ENCODE measurements around the gene CARMIL3.

Gene CARMIL3

DNA sequence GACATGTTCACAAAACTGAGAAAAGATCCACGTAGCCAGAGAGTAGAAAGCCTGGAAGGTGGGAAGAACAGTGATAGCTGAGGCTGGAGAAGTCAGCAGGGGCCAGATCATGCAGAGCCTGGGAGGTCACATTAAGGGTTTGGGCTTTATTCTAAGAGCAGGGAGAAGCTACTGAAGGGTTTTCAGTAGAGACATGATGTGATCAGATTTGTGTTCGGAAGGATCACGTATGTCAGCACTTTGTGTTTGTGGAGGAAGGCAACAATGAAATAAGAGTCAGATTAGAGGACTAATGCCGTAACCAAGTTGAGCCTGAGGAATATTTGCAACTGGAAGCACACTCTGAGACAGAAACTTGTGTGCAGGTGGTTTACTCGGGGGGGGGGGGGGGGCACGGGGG is 38.1 kb downstream of the CARMIL3 start:
- no peak for TF ChIP-seq ZFX (IDR thresholded peaks at IDR 0.05)
- H3K27ac ChIP-seq: no peak overlapping the region

DNA sequence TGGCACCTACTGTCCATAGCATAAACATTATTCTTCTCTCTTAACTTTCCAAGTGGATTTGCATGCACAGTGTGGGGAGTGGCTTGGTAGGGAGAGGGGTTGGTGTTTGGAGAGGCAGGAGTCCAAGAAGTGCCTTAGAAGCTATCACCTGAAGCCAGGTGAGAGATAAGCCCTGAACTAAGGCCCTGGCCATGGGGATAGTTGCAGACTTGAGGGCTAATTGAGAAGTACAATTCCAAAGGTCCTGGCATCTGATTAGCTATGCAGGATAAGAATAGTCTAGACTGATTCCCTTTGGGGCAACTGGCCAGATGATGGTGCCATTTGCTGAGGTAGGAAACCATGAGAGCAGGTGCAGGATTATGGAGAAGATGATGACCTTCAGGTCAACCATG is 40.3 kb downstream of the CARMIL3 start:
- no peak for TF ChIP-seq ZFX (IDR thresholded peaks at IDR 0.05)
- TF ChIP-seq, protein P1, sequence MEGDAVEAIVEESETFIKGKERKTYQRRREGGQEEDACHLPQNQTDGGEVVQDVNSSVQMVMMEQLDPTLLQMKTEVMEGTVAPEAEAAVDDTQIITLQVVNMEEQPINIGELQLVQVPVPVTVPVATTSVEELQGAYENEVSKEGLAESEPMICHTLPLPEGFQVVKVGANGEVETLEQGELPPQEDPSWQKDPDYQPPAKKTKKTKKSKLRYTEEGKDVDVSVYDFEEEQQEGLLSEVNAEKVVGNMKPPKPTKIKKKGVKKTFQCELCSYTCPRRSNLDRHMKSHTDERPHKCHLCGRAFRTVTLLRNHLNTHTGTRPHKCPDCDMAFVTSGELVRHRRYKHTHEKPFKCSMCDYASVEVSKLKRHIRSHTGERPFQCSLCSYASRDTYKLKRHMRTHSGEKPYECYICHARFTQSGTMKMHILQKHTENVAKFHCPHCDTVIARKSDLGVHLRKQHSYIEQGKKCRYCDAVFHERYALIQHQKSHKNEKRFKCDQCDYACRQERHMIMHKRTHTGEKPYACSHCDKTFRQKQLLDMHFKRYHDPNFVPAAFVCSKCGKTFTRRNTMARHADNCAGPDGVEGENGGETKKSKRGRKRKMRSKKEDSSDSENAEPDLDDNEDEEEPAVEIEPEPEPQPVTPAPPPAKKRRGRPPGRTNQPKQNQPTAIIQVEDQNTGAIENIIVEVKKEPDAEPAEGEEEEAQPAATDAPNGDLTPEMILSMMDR (conservative IDR thresholded peaks at IDR 0.05): no peak

GRCh38 chr14:24092505-24093206 is 40.8 kb downstream of the CARMIL3 start:
- peak overlapping the region; percentile 98 for H3K27ac ChIP-seq
- no peak for TF ChIP-seq ZFX (IDR thresholded peaks at IDR 0.05)
- TF ChIP-seq, protein P1 (conservative IDR thresholded peaks at IDR 0.05): no peak

More for the DNA sequence above, 40.3 kb downstream of the CARMIL3 start:
- peak overlapping the region; percentile 98 for H3K27ac ChIP-seq

GRCh38 chr14:24093207-24093900 is 41.5 kb downstream of the CARMIL3 start:
- TF ChIP-seq ZFX (IDR thresholded peaks at IDR 0.05): no peak
- TF ChIP-seq, protein P1 (conservative IDR thresholded peaks at IDR 0.05): no peak
- peak overlapping the region; percentile 98 for H3K27ac ChIP-seq

DNA sequence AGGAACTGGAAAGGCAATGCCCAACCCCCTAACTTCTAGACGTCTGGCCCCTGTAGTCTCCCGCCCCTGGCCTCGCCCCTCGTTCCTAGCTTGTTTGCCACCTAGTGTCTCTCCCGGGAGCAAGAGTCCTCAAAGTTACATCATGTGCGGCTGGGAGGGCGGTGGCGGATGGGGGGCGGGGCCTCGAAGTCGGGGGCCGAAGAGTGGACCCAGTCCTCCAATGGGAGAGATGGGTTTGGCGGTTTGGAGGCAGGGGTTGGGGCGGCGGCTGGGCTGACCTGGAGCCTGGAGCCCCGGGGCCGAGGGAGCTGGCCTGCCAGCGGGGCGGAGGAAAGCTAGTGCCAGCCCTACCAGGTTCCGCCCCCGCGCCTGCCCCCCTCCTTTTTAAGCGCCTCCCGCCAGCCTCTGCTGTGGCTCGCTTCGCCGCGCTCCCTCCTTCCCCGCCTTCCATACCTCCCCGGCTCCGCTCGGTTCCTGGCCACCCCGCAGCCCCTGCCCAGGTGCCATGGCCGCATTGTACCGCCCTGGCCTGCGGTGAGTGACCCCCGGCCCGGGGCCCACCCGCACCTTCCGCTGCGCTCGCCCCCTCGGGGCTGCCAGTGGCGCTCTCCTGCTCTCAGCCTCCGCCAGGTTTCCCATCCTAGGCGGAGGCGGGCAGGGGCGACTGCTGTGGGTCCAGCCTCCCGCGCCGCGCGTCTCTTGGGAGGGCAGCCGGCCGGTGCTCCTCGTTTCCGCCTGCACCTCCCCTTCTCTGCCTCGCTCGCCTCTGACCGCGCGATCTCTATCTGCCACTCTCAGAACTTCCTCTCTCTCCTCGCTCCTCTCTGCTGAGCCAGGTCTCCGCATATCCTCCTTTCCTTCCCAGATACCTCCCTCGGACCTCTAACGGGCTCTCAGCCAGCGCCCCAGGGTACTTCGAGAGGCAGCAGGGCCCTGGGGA is 42.4 kb downstream of the CARMIL3 start, which contains the start of gene PCK2:
Gene PCK2, plus strand, starts transcription at position 411 of the 940 bp plus-strand sequence. Its CDS starts 95 bp downstream, at position 506.
- TF ChIP-seq ZFX (IDR thresholded peaks at IDR 0.05): 0 out of 2 replicates have a peak, but pooled peaks have one; percentile 21
- TF ChIP-seq, protein P1 (conservative IDR thresholded peaks at IDR 0.05): no peak
- peak within 1 kb of the TSS; percentile 98 for H3K27ac ChIP-seq

- TF ChIP-seq, protein P1 (conservative IDR thresholded peaks at IDR 0.05): no peak
- 0 out of 2 replicates have a peak, but pooled peaks have one; percentile 16 for TF ChIP-seq ZFX (IDR thresholded peaks at IDR 0.05)
- peak overlapping the region; percentile 98 for H3K27ac ChIP-seq
Measured at GRCh38 chr14:24094841-24095270, 43.0 kb downstream of the CARMIL3 start.

GRCh38 chr14:24095271-24096068 is 43.7 kb downstream of the CARMIL3 start:
- H3K27ac ChIP-seq: peak overlapping the region; percentile 98
- no peak for TF ChIP-seq ZFX (IDR thresholded peaks at IDR 0.05)
- TF ChIP-seq, protein P1 (conservative IDR thresholded peaks at IDR 0.05): no peak

Data from C4-2B (cell line).